ENCODE data around the gene TRPV5.

The TRPV5 gene

GRCh38 chr7:142871260-142872105 is 62.1 kb downstream of the TRPV5 start:
- no peak for TF ChIP-seq CTCF (IDR thresholded peaks at IDR 0.05)

- TF ChIP-seq CTCF (IDR thresholded peaks at IDR 0.05) = no peak
Measured at GRCh38 chr7:142870566-142871259, 62.8 kb downstream of the TRPV5 start.

GRCh38 chr7:142870147-142870559 is 63.4 kb downstream of the TRPV5 start:
- TF ChIP-seq CTCF (IDR thresholded peaks at IDR 0.05) = no peak

- no peak for TF ChIP-seq CTCF (IDR thresholded peaks at IDR 0.05)
Measured at GRCh38 chr7:142869434-142869833, 64.1 kb downstream of the TRPV5 start.

GRCh38 chr7:142868986-142869415 is 64.5 kb downstream of the TRPV5 start:
- no peak for TF ChIP-seq CTCF (IDR thresholded peaks at IDR 0.05)

- TF ChIP-seq CTCF (IDR thresholded peaks at IDR 0.05) = no peak
Measured at GRCh38 chr7:142868188-142868985, 65.2 kb downstream of the TRPV5 start.

GRCh38 chr7:142867398-142868187 is 66.0 kb downstream of the TRPV5 start:
- no peak for TF ChIP-seq CTCF (IDR thresholded peaks at IDR 0.05)
